HG03196 (cell line): ENCODE data around the gene HCFC1R1.
"Not testable (repeated sequence)": the region's sequence is repeated elsewhere in the genome, so short reads cannot be mapped to it uniquely, and the experiment has no call there.

Experiments used
- ATAC-seq: cut with Tn5 transposase; IDR thresholded peaks from one replicate; pipeline ENCODE4 v1.9.1; 2021; ENCODE audit not compliant: unreplicated experiment

HCFC1R1 gene, protein sequence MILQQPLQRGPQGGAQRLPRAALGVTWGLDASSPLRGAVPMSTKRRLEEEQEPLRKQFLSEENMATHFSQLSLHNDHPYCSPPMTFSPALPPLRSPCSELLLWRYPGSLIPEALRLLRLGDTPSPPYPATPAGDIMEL

DNA sequence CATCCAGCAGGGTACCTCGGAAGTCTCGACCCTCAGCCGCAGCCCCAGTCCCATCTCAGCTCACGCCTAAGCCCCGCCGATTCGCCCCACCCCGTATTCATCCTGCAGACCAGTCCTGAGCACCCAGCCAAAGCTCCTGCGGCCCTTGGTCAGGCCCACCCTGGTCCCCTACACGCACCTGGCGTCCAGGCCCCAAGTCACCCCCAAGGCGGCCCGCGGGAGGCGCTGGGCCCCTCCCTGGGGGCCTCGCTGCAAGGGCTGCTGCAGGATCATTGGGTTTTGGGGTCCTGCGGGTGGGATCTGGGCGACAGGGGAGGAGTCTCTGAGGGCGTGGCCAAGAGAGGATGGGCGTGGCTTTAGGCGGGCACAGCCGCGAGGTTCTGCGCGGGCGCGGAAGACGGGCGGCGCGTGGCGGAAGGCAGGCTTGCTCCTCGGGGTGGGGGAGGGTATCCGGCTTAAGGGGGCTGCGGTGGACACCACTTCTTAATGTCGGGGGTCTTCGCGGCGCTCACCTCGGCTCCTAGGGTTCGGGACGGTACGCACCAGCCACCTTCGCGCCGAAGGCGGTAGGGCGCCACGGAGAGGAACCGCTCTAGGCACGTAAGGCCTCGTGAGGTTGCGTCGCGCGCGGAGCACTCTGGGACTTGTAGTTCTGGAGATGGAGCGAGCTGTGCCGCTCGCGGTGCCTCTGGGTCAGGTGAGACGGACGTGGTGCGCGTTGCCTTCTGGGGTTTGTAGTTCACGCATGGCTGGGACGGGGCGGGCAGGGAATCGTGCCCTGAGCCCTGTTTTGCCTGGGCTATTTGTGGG, at the start of gene HCFC1R1, which contains the start of gene THOC6:
Gene HCFC1R1 (minus strand): TSS at position 274 of the 810 bp plus-strand sequence. CDS start 1 bp downstream, at position 273.
Gene THOC6 (plus strand): TSS at position 367 of the 810 bp plus-strand sequence. CDS start 292 bp downstream, at position 659.
- peak; percentile 65 for ATAC-seq

DNA sequence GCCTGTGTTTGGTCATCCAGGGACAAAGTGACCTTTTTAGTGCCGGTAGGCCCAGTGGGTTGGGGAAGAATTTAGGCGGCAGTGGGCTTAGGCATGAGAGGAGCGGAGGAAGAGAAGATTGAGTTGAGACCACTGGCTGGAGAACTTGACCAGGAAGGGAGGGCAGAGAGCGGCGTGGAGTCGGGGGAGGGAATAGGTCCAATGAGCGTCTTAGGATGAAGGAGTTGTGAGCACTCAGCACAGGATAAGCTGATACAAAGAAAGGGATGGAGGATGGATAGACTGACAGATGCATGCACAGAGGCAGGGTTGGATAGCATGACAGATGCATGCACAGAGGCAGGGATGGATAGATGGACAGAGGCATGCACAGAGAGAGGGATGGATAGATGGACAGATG, 49.7 kb upstream of the HCFC1R1 start:
- no peak for ATAC-seq

DNA sequence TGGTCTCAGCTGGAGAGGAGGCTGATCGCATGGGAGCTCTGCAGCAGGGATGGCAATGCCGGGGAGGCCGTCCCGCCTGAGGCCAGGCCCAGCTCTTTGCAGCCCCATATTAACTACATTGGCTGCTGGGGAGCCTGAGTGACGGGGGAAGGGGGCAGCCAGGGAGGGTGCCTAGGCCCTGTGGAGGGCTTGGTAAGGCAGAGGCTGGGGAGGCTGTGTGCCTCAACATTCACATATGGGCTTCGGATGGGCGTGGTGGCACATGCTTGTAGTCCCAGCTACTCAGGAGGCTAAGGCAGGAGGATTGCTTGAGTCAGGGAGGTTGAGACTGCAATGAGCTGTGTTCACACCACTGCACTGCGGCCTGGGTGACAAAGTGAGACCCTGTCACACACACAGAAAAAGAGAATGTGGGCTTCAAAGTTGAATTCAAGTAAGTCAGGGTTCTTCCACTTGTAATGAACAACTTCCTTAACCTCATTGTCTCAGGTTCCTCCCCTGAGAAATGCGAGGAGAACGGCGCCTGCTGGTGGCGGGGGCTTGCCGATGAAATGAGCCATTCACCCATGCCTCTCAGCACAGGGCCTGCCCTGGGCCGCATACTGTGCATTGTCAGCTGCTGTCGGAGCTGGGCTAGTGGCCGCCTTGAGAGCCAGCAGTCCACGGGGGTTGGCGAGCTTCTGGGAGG, 49.0 kb upstream of the HCFC1R1 start:
- not testable (repeated sequence) for ATAC-seq

DNA sequence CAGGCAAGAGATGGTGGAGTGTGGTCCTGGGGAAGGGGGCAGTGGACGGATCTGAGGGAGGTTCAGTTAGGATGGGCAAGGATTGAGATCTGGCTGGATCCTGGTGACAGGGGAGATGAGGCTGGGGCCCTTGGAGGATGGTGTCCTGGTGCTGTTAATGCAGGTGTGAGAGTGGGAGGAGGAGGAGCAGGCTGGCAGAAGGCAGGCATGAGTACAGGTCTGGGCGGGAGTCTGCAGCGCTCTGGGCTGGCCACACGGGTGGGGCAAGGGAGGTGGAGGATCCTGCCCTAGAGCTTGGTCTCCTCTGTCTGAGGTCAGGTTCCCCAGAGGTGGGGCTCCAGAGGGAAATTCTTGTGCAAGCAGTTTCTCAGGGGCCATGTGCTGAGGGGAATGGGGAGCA, 48.4 kb upstream of the HCFC1R1 start:
- not testable (repeated sequence) for ATAC-seq

DNA sequence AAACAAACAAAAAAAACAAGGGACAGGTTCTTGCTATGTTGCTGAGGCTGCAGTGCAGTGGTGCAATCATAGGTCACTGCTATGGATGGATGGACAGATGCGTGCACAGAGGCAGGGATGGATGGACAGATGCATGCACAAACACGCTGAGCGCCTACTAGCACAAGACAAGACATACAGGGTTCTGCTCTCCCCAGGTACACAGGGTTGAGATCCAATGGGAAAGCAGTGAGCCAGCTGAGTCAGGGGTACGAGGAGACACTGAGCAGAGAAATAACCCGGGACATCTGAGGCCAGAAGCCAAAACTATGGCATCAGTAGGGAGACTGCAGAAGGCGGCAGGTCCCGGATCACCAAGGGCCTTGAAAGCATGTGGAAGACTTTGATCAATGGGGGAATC, 47.9 kb upstream of the HCFC1R1 start:
- no peak for ATAC-seq

DNA sequence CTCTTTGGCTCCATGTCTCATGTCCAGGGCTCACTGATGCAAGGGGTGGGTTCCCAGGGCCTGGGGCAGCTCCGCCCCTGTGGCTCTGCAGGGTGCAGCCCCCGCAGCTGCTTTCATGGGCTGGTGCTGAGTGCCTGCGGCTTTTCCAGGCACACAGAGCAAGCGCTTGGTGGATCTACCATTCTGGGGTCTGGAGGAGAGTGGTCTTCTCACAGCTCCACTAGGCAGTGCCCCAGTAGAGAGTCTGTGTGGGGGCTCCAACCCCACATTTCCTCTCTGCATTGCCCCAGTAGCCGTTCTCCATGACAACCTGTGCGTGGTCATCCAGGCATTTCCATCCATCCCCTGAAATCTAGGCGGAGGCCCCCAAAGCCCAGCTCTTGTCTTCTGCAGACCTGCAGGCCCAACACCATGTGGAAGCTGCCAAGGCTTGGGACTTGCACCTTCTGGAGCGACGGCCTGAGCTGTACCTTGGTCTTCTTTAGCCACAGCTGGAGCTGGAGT, 46.9 kb upstream of the HCFC1R1 start:
- ATAC-seq, result no peak

DNA sequence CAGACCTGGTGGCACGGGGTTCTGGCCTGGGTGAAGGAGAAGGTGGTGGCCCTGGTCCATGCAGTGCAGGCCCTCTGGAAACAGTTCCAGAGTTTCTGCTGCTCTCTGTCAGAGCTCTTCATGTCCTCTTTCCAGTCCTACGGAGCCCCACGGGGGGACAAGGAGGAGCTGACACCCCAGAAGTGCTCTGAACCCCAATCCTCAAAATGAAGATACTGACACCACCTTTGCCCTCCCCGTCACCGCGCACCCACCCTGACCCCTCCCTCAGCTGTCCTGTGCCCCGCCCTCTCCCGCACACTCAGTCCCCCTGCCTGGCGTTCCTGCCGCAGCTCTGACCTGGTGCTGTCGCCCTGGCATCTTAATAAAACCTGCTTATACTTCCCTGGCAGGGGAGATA, 45.4 kb upstream of the HCFC1R1 start:
- ATAC-seq, result not testable (repeated sequence)

DNA sequence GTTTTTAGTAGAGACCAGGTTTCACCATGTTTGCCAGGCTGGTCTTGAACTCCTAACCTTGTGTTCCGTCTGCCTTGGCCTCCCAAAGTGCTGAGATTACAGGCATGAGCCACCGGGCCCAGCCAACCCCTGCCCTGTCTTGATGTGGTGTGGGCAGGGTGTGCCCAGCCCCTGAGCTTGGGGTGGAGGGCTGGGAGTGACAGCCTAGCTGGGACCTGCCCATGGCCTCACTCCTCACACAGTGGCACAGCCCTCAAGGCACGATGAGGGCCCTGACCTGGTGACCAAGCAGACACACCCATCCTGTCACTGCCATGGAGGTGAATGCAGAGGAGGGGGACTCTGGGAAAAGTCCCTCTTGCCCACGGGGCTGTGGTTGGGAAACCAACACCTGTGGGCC, 44.7 kb upstream of the HCFC1R1 start:
- no peak for ATAC-seq

DNA sequence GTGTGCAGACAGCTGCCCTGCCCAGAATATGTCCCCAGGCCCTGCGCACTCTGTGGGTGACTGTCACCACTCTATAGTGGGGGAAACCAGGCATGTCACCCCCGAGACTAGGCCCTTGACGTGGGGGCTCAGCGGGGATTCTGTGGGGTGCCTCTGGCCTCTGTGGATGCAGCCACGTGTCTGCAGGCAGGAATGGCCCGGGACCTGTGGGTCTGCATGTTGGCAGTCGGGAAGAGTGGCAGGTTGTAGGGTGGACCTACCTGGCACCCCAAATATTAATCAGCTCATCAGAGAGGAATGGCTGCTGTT, 42.7 kb upstream of the HCFC1R1 start:
- no peak for ATAC-seq

DNA sequence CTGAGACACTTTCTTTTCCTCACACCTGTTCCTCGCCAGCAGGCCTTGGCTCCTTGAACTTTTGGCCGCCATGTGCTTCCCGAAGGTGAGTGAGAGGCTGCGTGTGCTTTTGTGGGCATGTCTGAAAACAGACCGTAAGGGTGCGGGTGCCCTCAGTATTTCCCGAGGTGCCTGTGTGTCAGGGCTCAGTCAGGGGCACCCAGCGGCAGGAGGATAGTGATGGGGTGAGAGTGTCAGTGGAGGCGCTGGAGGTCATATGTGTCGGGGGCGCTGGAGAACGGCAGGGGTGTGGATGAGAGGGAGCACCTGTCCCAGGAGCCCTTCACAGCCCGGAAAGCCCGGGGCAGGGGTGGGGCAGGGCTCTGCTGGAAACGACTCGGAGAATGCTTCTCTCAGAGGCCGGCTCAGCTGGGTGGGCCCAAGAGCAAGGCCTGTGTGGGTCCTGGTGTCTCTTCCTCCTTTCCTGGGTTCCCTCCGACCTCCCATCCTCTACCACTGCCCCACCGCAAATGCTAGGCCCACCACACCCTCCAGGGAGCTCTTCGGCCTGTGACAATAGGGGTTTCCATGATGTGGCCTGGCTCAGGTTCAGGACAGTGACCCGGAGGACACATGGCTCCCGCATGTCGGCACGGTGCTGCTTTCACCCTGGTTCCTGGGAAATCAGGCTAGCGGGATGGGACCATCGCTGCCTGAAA, 42.1 kb upstream of the HCFC1R1 start:
- ATAC-seq, result no peak

DNA sequence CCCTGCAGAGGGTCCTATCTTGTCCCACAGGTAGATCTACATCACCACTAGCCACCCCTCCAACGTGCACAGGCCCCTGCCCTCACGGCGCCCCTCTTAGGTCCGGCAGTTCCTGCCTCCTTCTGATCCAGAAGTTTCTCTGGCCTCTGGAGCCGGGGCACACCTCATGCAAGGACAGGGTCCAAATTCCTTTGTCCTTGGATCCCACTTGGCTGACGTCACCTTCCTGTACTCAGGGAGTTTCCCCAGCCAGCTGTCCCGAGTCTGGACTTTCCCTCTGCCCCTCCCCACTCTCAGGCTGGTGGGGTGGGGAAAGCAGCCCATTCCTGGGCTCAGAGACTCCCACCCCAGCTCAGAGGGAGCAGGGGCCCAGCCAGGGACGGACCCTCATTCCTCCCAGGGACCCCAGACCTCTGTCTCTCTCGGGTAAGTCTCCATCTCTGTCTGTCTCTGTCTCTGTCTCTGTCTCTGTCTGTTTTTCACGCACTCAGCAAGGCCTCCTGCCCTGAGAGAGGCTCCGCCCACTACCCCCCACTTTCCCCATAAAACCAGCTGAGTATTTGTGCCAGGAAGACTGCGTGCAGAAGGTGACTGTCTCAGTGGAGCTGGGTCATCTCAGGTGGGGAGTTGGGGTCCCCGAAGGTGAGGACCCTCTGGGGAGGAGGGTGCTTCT, 41.5 kb upstream of the HCFC1R1 start, which contains the start of gene IL32:
Gene IL32 (plus strand): TSS at position 572 of the 673 bp plus-strand sequence. CDS start 172 bp downstream, outside the sequence.
- no peak for ATAC-seq

DNA sequence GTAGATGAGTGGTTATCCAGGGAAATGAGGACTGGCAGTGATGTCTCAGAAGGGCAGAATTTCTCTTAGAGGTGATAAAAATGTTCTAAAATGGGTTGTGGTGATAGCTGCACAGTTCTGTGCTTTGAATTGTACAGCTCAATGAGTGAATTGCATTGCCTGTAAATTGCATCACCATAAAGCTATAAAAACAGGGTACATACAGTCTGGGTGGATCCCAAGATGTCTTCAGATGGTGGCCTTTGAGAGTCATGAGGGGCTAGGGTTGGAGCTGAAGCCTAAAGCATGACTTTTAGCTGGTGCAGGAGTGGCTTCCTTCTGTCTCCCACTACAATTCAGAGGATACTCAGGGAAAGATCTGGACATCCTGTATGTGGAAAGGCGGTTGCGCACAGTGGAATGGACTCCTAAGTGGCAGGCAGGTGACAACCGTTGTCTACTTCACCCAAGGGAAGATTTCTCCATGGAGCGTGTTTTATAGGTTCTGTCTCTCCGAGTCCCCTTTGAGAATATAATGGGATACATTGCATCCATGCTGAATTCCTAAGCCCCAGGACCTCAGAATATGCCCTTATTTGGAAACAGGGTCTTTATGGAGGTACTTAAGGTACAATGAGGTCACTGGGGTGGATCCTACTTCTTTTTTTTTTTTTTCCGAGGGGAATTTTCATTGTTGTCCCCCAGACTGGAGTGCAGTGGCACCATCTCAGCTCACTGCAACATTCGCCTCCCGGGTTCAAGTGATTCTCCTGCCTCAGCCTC, 40.1 kb upstream of the HCFC1R1 start:
- ATAC-seq, result no peak

DNA sequence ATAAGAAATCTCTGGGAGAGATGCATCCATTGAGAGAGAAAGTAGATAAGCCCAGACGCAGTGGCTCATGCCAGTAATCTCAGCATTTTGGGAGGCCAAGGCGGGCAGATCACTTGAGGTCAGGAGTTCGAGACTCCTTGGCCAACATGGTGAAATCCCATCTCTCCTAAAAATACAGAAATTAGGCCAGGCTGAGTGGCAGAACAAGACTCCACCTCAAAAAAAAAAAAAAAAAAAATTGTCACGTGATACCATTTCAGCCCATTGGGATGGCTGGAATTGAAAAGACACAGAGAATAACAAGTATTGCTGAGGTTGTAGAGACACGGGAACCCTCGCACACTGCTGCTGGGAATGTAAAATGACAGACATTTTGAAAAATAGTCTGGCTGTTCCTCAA, 38.8 kb upstream of the HCFC1R1 start:
- no peak for ATAC-seq

DNA sequence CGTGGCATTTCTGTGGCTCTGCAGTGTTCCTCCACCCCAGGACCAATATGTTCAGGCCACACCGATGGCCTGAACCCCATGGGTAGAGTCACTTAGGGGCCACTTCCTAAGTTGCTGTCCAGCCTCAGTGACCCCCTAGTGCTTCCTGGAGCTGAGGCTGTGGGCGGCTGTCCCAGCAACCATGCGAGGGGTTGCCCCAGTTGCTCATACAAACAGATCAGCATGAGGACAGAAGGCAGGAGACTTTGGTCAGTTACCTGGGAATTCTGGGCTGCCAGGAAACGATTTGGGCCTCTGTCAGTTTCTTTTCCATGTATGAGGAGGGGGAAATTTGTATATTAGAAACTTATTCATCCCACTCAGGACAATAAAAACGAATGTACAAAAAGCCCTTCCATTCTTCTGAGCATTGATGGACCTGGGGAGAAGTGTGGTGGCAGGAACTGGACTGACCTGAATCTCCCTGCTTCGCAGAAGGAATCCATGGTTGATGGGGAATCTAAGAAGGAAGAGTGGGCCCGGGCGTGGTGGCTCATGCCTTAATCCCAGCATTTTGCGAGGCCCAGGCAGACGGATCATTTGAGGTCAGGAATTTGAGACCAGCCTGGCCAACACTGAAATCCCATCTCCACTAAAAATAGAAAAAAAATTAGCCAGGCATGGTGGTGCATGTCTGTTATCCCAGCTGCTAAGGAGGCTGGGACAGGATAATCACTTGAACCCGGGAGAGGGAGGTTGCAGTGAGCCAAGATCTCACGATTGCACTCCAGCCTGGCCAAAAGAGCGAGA, 36.8 kb upstream of the HCFC1R1 start:
- ATAC-seq, result no peak

DNA sequence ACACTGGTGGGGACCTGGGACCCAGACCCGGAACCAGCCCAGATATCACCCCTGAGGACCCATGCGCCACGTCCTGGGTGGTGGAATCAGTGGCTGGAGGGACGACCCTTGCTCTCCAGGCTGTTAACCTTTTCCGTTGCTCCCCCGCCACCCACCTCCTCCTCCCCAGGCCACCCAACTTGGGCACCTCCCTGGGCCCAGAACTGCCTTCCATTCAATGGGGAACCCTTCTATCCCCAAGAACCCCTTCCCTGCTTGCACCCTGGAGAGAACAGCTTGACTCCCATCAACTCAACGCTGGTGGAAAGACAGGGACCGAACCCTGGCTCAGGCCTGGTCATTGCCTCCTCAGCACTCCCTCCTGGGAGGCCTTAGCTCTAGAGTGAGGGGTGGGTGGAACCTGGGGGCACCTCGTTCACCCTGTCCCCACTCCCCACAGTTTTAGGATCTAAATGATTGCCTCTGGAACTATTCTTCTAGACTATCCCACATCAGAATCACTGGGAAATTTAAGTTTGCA, 36.0 kb upstream of the HCFC1R1 start:
- ATAC-seq, result no peak

DNA sequence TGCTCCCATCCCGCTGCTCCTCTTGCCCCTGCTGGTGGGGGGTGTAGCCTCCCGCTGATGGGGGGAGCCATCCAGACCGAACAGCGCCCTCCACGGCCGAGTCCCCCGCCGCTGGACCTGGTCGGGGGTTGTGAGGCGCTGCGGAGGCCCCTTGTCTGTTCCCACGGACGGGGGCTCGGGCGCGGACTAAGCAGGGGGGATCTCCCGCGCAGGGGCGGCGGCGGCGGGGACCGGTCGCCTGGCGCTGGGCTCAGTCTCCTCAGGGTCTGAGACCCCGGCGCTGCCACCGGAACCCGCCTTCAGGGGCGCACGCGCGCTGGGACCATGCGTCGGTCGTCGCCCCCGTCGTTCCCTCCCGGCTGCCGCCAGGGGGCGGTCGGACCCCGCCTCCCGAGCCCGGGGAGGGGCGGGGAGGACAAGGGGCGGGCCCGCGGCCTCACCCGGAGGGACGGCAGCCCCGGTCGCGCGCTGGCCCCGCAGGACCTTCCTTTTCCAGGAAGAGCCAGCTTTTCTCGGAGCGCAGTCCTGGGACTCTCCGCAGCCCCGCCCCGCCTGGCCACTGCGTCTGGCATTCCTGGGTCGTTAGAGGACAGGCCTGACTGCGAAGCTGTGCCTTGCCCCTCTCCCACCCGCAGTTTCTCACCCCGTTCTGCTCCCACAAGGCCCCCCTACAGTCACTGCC, 35.4 kb upstream of the HCFC1R1 start:
- ATAC-seq, result peak; percentile 75

DNA sequence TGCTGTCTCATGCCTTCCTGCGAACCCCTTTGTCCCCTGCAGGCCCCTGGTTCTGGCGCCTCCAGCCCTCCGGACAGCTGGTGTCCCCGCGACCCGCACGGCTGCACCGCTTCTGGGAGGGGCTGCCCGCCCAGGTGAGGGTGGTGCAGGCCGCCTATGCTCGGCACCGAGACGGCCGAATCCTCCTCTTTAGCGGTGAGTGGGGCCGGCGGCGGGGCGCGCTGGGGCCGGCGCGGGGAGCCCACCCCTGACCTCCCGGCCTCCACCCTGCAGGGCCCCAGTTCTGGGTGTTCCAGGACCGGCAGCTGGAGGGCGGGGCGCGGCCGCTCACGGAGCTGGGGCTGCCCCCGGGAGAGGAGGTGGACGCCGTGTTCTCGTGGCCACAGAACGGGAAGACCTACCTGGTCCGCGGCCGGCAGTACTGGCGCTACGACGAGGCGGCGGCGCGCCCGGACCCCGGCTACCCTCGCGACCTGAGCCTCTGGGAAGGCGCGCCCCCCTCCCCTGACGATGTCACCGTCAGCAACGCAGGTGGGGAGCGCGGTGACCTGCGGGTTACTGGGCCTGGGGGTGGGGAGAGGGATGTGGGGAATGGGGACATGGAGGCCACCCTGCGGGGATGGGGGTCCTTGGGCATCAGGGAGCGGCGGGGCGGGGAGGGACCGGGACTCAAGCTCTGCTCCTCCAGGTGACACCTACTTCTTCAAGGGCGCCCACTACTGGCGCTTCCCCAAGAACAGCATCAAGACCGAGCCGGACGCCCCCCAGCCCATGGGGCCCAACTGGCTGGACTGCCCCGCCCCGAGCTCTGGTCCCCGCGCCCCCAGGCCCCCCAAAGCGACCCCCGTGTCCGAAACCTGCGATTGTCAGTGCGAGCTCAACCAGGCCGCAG, 34.6 kb upstream of the HCFC1R1 start:
- no peak for ATAC-seq
